GM12801 (cell line): ENCODE data around the gene VAT1.

Experiments
- TF ChIP-seq, protein P1 (sequence below): IDR thresholded peaks from one replicate; pipeline ENCODE4 v1.5.1; 2011; ENCODE audit warnings: control low read depth; ENCODE audit not compliant: insufficient read length; ENCODE audit errors: extremely low read depth

The VAT1 gene

DNA sequence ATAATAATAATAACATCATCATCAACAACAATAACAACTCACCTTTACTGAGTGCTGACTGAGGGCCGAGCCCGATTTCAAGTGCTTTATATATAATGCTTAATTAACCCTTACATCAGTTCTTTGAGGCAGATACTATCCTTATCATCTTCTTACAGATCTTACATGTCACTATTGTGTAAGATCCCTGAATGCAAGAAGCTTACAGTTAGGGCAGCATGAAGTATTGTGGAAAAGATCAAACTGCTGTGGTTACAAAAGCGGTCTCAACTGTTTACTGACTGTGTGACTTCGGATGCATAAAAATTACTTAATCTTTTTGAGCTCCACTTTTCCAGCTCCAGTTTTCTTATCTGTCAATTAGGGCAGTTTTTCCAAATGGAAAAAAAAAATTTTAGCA lies 3.3 kb downstream of the VAT1 start:
- TF ChIP-seq, protein P1, sequence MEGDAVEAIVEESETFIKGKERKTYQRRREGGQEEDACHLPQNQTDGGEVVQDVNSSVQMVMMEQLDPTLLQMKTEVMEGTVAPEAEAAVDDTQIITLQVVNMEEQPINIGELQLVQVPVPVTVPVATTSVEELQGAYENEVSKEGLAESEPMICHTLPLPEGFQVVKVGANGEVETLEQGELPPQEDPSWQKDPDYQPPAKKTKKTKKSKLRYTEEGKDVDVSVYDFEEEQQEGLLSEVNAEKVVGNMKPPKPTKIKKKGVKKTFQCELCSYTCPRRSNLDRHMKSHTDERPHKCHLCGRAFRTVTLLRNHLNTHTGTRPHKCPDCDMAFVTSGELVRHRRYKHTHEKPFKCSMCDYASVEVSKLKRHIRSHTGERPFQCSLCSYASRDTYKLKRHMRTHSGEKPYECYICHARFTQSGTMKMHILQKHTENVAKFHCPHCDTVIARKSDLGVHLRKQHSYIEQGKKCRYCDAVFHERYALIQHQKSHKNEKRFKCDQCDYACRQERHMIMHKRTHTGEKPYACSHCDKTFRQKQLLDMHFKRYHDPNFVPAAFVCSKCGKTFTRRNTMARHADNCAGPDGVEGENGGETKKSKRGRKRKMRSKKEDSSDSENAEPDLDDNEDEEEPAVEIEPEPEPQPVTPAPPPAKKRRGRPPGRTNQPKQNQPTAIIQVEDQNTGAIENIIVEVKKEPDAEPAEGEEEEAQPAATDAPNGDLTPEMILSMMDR: no peak

DNA sequence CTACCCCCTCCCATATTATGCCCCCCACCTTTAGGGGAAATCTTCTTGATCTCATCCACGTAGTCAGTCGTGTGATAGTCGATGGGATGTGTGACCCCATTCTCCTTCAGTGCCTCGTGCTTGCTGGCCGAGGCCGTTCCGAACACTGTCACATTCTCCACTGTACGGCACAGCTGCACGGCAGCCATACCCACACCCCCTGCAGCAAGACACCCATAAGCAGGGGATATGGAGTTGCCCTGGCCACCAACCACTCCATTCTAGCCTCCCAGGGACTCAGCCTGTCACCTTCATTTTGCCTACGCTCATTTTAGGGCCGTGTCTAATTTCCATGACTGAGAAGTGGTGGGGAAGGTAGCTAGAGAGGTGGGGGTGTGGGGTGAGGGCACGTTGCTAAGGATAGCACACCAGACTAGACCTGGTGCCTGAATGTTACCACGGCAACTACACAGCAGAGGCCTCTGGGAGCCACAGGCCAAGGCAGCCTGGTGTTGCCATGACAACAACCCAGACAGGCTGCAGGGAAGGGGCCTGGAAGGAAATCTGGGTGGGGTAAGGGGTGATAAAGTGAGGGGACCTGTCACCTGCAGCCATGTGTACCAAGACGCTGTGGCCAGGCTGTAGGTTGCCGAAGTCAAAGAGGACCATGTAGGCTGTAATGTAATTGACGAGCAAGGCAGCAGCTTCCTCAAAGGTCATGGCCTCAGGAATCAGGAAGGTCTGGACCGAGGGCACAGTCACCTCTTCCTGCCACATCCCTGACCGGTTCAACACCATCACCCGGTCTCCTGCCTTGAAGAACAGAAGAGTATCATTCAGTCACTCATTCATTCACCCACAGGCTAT lies 4.0 kb downstream of the VAT1 start:
- TF ChIP-seq, protein P1: no peak

DNA sequence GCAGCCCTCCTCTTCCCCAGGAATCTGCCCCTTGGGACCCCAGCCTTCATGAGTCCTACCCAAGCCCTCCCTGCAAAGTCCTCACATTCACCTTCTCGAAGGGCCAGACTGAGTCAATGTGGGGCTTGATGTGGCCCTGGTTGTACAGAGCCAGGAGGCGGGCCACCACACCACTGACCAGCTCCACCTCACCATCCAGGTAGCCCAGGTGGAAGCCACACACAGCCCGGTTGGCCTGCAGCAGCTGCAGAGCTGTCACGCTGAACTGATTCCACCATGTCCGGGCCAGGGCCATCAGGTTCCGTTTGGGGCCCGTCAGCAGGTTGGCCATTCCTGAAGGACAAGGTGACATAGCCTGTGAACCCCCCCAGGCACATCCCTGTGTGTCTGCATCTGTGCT lies 6.0 kb downstream of the VAT1 start:
- TF ChIP-seq, protein P1: no peak

DNA sequence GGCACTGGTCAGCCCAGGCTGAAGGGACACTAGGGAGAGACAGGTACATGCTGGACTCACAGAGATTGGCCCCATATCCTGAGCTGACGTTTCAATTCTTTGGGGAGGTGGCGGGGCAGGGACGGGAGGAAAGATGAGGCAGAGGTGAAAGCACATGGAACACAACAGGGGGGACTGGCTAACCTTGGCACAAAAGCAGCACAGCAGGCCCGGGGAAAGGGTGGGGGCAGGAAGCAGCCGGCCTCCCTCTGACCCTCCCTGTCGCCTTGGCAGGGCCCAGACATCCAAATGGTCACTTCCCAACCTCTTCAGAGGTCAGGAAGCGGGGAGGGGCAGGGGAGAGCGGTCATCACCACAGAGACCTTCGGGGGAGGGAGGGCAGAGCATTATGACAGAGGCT lies 6.6 kb downstream of the VAT1 start:
- TF ChIP-seq, protein P1: no peak

DNA sequence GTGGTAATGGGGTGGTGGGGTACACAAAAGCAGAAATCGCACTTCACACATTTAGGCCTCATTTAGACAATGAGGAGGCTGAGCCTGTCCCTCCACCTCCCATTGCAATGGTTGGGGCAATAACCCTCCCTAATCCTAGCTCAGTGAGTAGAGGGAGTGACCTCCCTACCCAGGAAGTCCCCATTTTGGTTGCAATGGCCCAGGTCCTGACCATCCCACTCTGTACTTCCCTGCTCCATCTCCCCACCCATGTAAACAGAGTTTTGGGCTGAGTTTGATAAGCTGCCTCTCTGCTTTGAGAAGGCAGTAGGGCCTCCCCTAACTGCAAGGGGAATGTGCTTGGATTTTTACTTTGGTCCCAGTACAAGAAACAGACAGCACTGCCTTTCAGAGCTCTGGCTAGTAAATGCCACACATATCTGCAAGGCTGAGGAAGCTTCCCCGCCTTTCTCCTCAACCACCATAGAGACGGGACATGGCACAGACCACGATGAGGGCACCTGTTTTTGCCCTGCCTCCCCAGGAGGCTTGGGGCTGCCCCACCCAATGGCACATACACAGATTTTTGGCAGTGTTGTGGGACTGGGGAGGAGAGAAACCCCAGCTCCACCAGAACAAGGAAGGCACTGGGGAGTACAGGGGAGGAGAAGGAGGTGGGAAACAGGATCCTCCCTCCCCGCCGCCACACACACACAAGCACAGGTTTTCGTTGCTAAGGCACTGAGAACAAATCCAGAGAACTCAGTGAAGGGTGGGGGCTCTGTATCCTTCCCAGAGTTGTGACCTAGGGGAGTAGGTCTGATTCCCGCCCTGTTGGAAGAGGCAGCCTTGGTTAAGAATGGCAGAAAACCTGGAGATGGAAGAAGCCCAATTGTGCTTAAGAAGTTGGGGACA lies 7.3 kb downstream of the VAT1 start:
- TF ChIP-seq, protein P1: no peak

DNA sequence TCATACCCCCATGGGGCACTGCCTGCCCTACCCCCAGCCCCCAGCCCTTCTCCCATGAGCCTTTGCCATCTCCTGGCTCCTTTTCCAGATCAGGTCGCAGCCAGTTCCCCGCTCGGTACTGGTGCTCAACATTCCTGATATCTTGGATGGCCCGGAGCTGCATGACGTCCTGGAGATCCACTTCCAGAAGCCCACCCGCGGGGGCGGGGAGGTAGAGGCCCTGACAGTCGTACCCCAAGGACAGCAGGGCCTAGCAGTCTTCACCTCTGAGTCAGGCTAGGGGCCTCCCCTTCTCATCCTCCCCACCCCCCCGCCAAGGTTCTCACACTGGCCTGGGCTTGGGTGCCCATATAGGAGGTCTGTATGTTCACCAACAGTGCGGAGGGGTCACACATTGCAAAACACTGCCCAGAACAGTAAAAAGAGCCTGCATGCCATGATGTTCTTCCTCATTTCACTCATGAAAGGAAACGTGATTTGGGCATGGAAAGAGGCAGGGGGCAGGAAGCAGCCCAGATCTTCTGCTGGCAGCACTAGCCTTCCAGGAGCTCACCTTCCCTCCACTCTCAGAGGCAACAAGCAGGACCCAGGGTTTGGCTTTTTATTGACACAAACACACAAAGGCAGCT lies 8.1 kb downstream of the VAT1 start:
- TF ChIP-seq, protein P1: no peak

DNA sequence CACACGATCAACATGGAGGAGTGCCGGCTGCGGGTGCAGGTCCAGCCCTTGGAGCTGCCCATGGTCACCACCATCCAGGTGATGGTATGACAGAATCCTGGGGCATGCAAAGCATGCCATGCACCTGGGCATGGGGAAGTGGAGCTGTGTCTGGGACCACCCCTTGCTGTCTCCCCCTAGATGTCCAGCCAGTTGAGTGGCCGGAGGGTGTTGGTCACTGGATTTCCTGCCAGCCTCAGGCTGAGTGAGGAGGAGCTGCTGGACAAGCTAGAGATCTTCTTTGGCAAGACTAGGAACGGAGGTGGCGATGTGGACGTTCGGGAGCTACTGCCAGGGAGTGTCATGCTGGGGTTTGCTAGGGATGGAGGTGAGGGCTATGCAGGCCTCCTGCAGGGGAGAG lies 8.9 kb downstream of the VAT1 start:
- TF ChIP-seq, protein P1: no peak
